ENCODE results near the gene TAF9. TPM values are rescaled to one million over a fixed set of nuclear protein-coding genes. Genes with fewer than 3 reads are reported as not detected.
"Not testable (repeated sequence)": the region's sequence is repeated elsewhere in the genome, so short reads cannot be mapped to it uniquely, and the experiment has no call there.

The TAF9 gene
- total and polyA plus RNA-seq, 4 donors = 54.5 to 69.8 (median 66.9) TPM

DNA sequence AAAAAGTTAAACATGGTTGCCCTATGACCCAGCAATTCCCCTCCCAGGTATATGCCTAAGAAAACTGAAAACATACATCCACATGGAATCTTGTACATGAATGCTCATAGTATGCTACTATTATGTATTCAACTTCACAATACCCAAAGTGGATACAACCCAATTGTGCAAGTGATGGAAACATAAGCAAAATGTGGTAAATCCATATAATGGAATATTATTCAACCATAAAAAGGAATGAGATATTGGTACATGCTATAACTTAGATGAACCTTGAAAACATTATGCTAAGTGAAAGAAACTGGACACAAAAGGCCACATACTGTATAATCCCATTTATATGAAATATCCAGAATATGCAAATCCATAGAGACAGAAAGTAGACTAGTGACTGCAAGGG lies 18.7 kb downstream of the TAF9 start:
- Histone ChIP-seq H3K4me3 (ENCODE audit: low read depth, low read length) (no peak overlapping the region), H3K36me3 (ENCODE audit: control insufficient read depth, insufficient read depth, low read length) (peaks cover 13% of the 10 kb centered on the region), H3K27ac (ENCODE audit: low read depth, low read length) (no peak overlapping the region), H3K4me1 (ENCODE audit: control insufficient read depth, insufficient read depth, low read length) (no peaks in the 10 kb centered on the region), H3K9me3 (ENCODE audit: control insufficient read depth, insufficient read depth, low read length) (no peaks in the 10 kb centered on the region), H3K27me3 (ENCODE audit: control insufficient read depth, insufficient read depth, low read length) (no peaks in the 10 kb centered on the region)
- DNase-seq (ENCODE audit: low read depth in 4 of 6, low spot score in 6 of 6) = no peak

GRCh38 chr5:69343083-69343482 lies 26.2 kb downstream of the TAF9 start:
- Histone ChIP-seq H3K4me1 (ENCODE audit: control insufficient read depth, insufficient read depth, low read length) (no peaks in the 10 kb centered on the region), H3K9me3 (ENCODE audit: control insufficient read depth, insufficient read depth, low read length) (no peaks in the 10 kb centered on the region), H3K36me3 (ENCODE audit: control insufficient read depth, insufficient read depth, low read length) (no peaks in the 10 kb centered on the region), H3K4me3 (ENCODE audit: low read depth, low read length) (no peak overlapping the region), H3K27me3 (ENCODE audit: control insufficient read depth, insufficient read depth, low read length) (no peaks in the 10 kb centered on the region), H3K27ac (ENCODE audit: low read depth, low read length) (no peak overlapping the region)
- WGBS (ENCODE audit: insufficient coverage) = 82% methylated on average over 1 of the region's 1 CpG
- DNase-seq (ENCODE audit: low read depth in 4 of 6, low spot score in 6 of 6) = no peak

DNA sequence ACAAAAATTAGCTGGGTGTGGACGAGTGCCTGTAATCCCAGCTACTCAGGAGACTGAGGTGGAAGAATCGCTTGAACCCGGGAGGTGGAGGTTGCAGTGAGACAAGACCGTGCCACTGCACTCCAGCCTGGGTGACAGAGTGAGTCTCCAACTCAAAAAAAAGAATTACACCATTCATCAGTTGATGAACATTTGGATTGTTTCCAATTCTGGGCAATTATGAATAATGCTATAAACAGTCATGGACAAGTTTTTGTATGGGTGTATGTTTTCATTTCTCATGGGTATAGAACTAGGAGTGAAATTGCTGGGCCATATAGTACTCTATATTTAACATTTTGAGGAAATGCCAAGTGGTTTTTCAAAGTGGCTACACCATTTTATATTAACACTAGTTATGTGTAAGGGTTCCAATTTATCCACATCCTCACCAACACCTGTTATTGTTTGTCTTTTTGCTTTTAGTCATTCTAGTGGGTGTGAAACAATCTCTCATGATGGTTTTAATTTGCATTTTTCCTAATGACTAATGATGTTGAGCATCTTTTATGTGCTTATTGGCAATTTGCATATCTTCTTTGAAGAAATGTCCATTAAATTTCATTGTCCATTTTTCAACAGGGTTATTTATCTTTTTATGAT lies 27.7 kb downstream of the TAF9 start:
- H3K9me3 ChIP-seq (ENCODE audit: control insufficient read depth, insufficient read depth, low read length) = no peaks in the 10 kb centered on the region
- H3K36me3 ChIP-seq (ENCODE audit: control insufficient read depth, insufficient read depth, low read length) = no peaks in the 10 kb centered on the region
- 100% methylated on average over 2 of the region's 4 CpGs for WGBS (ENCODE audit: insufficient coverage)
- H3K27ac ChIP-seq (ENCODE audit: low read depth, low read length) = no peak overlapping the region
- H3K4me1 ChIP-seq (ENCODE audit: control insufficient read depth, insufficient read depth, low read length) = no peaks in the 10 kb centered on the region
- H3K27me3 ChIP-seq (ENCODE audit: control insufficient read depth, insufficient read depth, low read length) = no peaks in the 10 kb centered on the region
- DNase-seq (ENCODE audit: low read depth in 4 of 6, low spot score in 6 of 6) = no peak
- no peak overlapping the region for H3K4me3 ChIP-seq (ENCODE audit: low read depth, low read length)

GRCh38 chr5:69335341-69335935 lies 33.9 kb downstream of the TAF9 start:
- Histone ChIP-seq H3K4me1 (ENCODE audit: control insufficient read depth, insufficient read depth, low read length) (peaks cover 14% of the 10 kb centered on the region), H3K27me3 (ENCODE audit: control insufficient read depth, insufficient read depth, low read length) (no peaks in the 10 kb centered on the region), H3K27ac (ENCODE audit: low read depth, low read length) (no peak overlapping the region), H3K4me3 (ENCODE audit: low read depth, low read length) (no peak overlapping the region), H3K9me3 (ENCODE audit: control insufficient read depth, insufficient read depth, low read length) (no peaks in the 10 kb centered on the region), H3K36me3 (ENCODE audit: control insufficient read depth, insufficient read depth, low read length) (no peaks in the 10 kb centered on the region)
- 93% methylated on average over 6 of the region's 7 CpGs for WGBS (ENCODE audit: insufficient coverage)
- DNase-seq (ENCODE audit: low read depth in 4 of 6, low spot score in 6 of 6) = no peak

- WGBS (ENCODE audit: insufficient coverage) = 3% methylated on average over 16 of the region's 18 CpGs
- H3K4me3 ChIP-seq (ENCODE audit: low read depth, low read length) = no peak overlapping the region
Observed at GRCh38 chr5:69334793-69335268, 34.5 kb downstream of the TAF9 start.

DNA sequence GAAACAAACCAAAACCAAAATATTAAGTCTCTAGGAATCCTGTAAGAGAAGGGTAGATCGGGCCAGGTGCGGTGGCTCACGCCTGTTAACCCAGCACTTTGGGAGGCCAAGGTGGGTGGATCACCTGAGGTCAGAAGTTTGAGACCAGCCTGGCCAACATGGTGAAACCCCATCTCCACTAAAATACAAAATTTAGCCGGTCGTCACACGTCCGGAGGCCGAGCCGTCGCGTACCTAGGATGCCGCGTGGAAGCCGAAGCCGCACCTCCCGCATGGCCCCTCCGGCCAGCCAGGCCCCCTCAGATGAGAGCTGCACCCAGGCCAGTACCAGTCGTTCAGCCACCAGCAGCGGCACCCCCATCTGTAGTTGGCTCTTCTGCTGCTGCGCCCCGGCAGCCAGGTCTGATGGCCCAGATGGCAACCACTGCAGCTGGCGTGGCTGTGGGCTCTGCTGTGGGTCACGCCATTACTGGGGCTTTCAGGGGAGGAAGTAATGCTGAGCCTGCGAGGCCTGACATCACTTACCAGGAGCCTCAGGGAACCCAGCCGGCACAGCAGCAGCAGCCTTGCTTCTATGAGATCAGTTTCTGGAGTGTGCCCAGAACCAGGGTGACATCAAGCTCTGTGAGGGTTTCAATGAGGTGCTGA lies 35.5 kb downstream of the TAF9 start:
- H3K9me3 ChIP-seq (ENCODE audit: control insufficient read depth, insufficient read depth, low read length); H3K27me3 ChIP-seq (ENCODE audit: control insufficient read depth, insufficient read depth, low read length); DNase-seq (ENCODE audit: low read depth in 4 of 6, low spot score in 6 of 6); H3K36me3 ChIP-seq (ENCODE audit: control insufficient read depth, insufficient read depth, low read length); H3K4me3 ChIP-seq (ENCODE audit: low read depth, low read length); H3K27ac ChIP-seq (ENCODE audit: low read depth, low read length): not testable (repeated sequence)
- WGBS (ENCODE audit: insufficient coverage) = 93% methylated on average over 15 of the region's 25 CpGs
- peaks cover 14% of the 10 kb centered on the region for H3K4me1 ChIP-seq (ENCODE audit: control insufficient read depth, insufficient read depth, low read length)

More at GRCh38 chr5:69334793-69335268, 34.5 kb downstream of the TAF9 start:
- no peaks in the 10 kb centered on the region for H3K9me3 ChIP-seq (ENCODE audit: control insufficient read depth, insufficient read depth, low read length)
- no peak overlapping the region for H3K27ac ChIP-seq (ENCODE audit: low read depth, low read length)
- no peaks in the 10 kb centered on the region for H3K36me3 ChIP-seq (ENCODE audit: control insufficient read depth, insufficient read depth, low read length)
- peak in 5 of 6 donors; percentile 44 to 87 (median 57) for DNase-seq (ENCODE audit: low read depth in 4 of 6, low spot score in 6 of 6)
- no peaks in the 10 kb centered on the region for H3K27me3 ChIP-seq (ENCODE audit: control insufficient read depth, insufficient read depth, low read length)
- H3K4me1 ChIP-seq (ENCODE audit: control insufficient read depth, insufficient read depth, low read length) = peaks cover 14% of the 10 kb centered on the region

- peak in 2 of 6 donors; percentile 1 for DNase-seq (ENCODE audit: low read depth in 4 of 6, low spot score in 6 of 6)
- no peaks in the 10 kb centered on the region for H3K9me3 ChIP-seq (ENCODE audit: control insufficient read depth, insufficient read depth, low read length)
- H3K27ac ChIP-seq (ENCODE audit: low read depth, low read length) = no peak overlapping the region
- H3K4me1 ChIP-seq (ENCODE audit: control insufficient read depth, insufficient read depth, low read length) = peaks cover 14% of the 10 kb centered on the region
- H3K27me3 ChIP-seq (ENCODE audit: control insufficient read depth, insufficient read depth, low read length) = no peaks in the 10 kb centered on the region
- H3K4me3 ChIP-seq (ENCODE audit: low read depth, low read length) = peak overlapping the region; percentile 74
- H3K36me3 ChIP-seq (ENCODE audit: control insufficient read depth, insufficient read depth, low read length) = no peaks in the 10 kb centered on the region
- WGBS (ENCODE audit: insufficient coverage) = 61% methylated on average over 7 of the region's 11 CpGs
Observed at GRCh38 chr5:69331528-69332445, 37.5 kb downstream of the TAF9 start.

GRCh38 chr5:69329905-69330489 lies 39.3 kb downstream of the TAF9 start:
- H3K27ac ChIP-seq (ENCODE audit: low read depth, low read length) = no peak overlapping the region
- WGBS (ENCODE audit: insufficient coverage) = 96% methylated on average over 9 of the region's 9 CpGs
- H3K27me3 ChIP-seq (ENCODE audit: control insufficient read depth, insufficient read depth, low read length) = no peaks in the 10 kb centered on the region
- no peak for DNase-seq (ENCODE audit: low read depth in 4 of 6, low spot score in 6 of 6)
- no peaks in the 10 kb centered on the region for H3K9me3 ChIP-seq (ENCODE audit: control insufficient read depth, insufficient read depth, low read length)
- H3K36me3 ChIP-seq (ENCODE audit: control insufficient read depth, insufficient read depth, low read length) = no peaks in the 10 kb centered on the region
- peaks cover 14% of the 10 kb centered on the region for H3K4me1 ChIP-seq (ENCODE audit: control insufficient read depth, insufficient read depth, low read length)
- H3K4me3 ChIP-seq (ENCODE audit: low read depth, low read length) = no peak overlapping the region

- no peak for DNase-seq (ENCODE audit: low read depth in 4 of 6, low spot score in 6 of 6)
- Histone ChIP-seq H3K27me3 (ENCODE audit: control insufficient read depth, insufficient read depth, low read length) (no peaks in the 10 kb centered on the region), H3K27ac (ENCODE audit: low read depth, low read length) (no peak overlapping the region), H3K4me3 (ENCODE audit: low read depth, low read length) (no peak overlapping the region), H3K4me1 (ENCODE audit: control insufficient read depth, insufficient read depth, low read length) (no peaks in the 10 kb centered on the region), H3K36me3 (ENCODE audit: control insufficient read depth, insufficient read depth, low read length) (no peaks in the 10 kb centered on the region), H3K9me3 (ENCODE audit: control insufficient read depth, insufficient read depth, low read length) (no peaks in the 10 kb centered on the region)
- WGBS (ENCODE audit: insufficient coverage) = no CpG with 5 or more reads among the region's 1 CpG
Observed at GRCh38 chr5:69326365-69326764, 43.0 kb downstream of the TAF9 start.

Data from spinal cord (tissue), 10 donors.